Neural cell (in vitro differentiated cells): ENCODE data around the gene VENTX. TPM values are rescaled to one million over a fixed set of nuclear protein-coding genes. Genes with fewer than 3 reads are reported as not detected.

Source experiments
- H2AFZ ChIP-seq: fragments of 200-600, 300-800 bp; sonication (generic), shearing (Covaris generic); 2 replicates; pipeline ENCODE4 v1.6.0; 2014; ENCODE audit warnings: low read depth, mild to moderate bottlenecking, antibody characterized with exemption, low read length, moderate library complexity
- H3F3A ChIP-seq: fragments of 200-600 bp; shearing (Covaris generic); 2 replicates; pipeline ENCODE4 v1.6.1; 2016; ENCODE audit warnings: mild to moderate bottlenecking, moderate library complexity, mixed read lengths, antibody characterized with exemption, low read length; ENCODE audit not compliant: insufficient read depth, poor library complexity, severe bottlenecking
- H3K27ac ChIP-seq: fragments of 200-600, 300-800 bp; sonication (generic), shearing (Covaris generic); 2 replicates; pipeline ENCODE4 v1.5.1; 2014; ENCODE audit warnings: mild to moderate bottlenecking, low read length, moderate library complexity
- H3K27me3 ChIP-seq: fragments of 300-800, 200-600 bp; sonication (generic), shearing (Covaris generic); 2 replicates; pipeline ENCODE4 v1.6.0; 2014; ENCODE audit warnings: mild to moderate bottlenecking, low read depth, low read length, moderate library complexity; ENCODE audit not compliant: insufficient read depth
- H3K36me3 ChIP-seq: fragments of 300-800, 200-600 bp; sonication (generic), shearing (Covaris generic); 2 replicates; pipeline ENCODE4 v1.5.1; 2014; ENCODE audit warnings: mild to moderate bottlenecking, antibody characterized with exemption, low read length, moderate library complexity; ENCODE audit not compliant: insufficient read depth
- H3K4me2 ChIP-seq: fragments of 300-800, 200-600 bp; sonication (generic), shearing (Covaris generic); 2 replicates; pipeline ENCODE4 v1.6.0; 2014; ENCODE audit warnings: mild to moderate bottlenecking, low read length
- H3K4me3 ChIP-seq: fragments of 300-800, 200-600 bp; sonication (generic), shearing (Covaris generic); 2 replicates; pipeline ENCODE4 v1.5.1; 2014; ENCODE audit warnings: mild to moderate bottlenecking, low read length, moderate library complexity
- H3K79me2 ChIP-seq: fragments of 200-600 bp; shearing (Covaris generic); replicated peaks from 2 replicates; pipeline ENCODE4 v1.6.0; 2014; ENCODE audit warnings: mild to moderate bottlenecking, low read length, moderate library complexity; ENCODE audit not compliant: insufficient read depth
- H3K9ac ChIP-seq: fragments of 300-800, 200-600 bp; sonication (generic), shearing (Covaris generic); 2 replicates; pipeline ENCODE4 v1.6.1; 2016; ENCODE audit warnings: mild to moderate bottlenecking, low read length, mixed read lengths
- H3K9me2 ChIP-seq: fragments of 200-600 bp; shearing (Covaris generic); 2 replicates; pipeline ENCODE4 v1.6.1; 2016; ENCODE audit warnings: mild to moderate bottlenecking, low read length, mixed read lengths; ENCODE audit not compliant: insufficient read depth
- H3K9me3 ChIP-seq: fragments of 200-600, 300-800 bp; sonication (generic), shearing (Covaris generic); 2 replicates; pipeline ENCODE4 v1.6.1; 2016; ENCODE audit warnings: mild to moderate bottlenecking, mixed run types, low read length, moderate library complexity, mixed read lengths
- H4K20me1 ChIP-seq: fragments of 200-600 bp; shearing (Covaris generic); 2 replicates; pipeline ENCODE4 v1.6.1; 2016; ENCODE audit warnings: mild to moderate bottlenecking, mixed run types; ENCODE audit not compliant: insufficient read depth
- EP300 ChIP-seq: fragments of 450-650 bp; conservative IDR thresholded peaks from 2 replicates; pipeline ENCODE4 v1.6.1; 2014; ENCODE audit warnings: antibody characterized with exemption, mild to moderate bottlenecking, moderate library complexity; ENCODE audit not compliant: poor library complexity, severe bottlenecking
- EZH2 ChIP-seq: fragments of 200-600, 300-800 bp; shearing (Covaris generic), sonication (generic); IDR thresholded peaks from 2 replicates; pipeline ENCODE4 v1.6.1; 2014; ENCODE audit warnings: antibody characterized with exemption, low read length, borderline replicate concordance, mild to moderate bottlenecking; ENCODE audit not compliant: insufficient read depth, poor library complexity, severe bottlenecking
- MXI1 ChIP-seq: fragments of 450-650 bp; conservative IDR thresholded peaks from 2 replicates; pipeline ENCODE4 v1.6.1; 2014; ENCODE audit warnings: antibody characterized with exemption, mild to moderate bottlenecking; ENCODE audit not compliant: poor library complexity, severe bottlenecking
- POLR2AphosphoS5 ChIP-seq: IDR thresholded peaks from 2 replicates; pipeline ENCODE4 v1.6.1; 2012
- RAD21 ChIP-seq: fragments of 450-650 bp; conservative IDR thresholded peaks from 2 replicates; pipeline ENCODE4 v1.6.1; 2014; ENCODE audit warnings: antibody characterized with exemption, mild to moderate bottlenecking, moderate library complexity
- SMC3 ChIP-seq: fragments of 450-650 bp; conservative IDR thresholded peaks from 2 replicates; pipeline ENCODE4 v1.6.1; 2014; ENCODE audit warnings: antibody characterized with exemption, mild to moderate bottlenecking, moderate library complexity; ENCODE audit not compliant: poor library complexity
- TAF1 ChIP-seq: IDR thresholded peaks from 2 replicates; pipeline ENCODE4 v1.6.1; 2012; ENCODE audit warnings: low read depth
- polyA plus RNA-seq: library from polyadenylated mRNA; depleted of rRNA; stranded (reverse); fragments of >200 nt; gene quantifications from 2 replicates; pipeline ENCODE4 v1.2.3, GENCODE V29; 2014
- TF ChIP-seq, protein P1 (sequence below): IDR thresholded peaks from 2 replicates; pipeline ENCODE4 v1.6.1; 2012; ENCODE audit warnings: borderline replicate concordance
- TF ChIP-seq, protein P2 (sequence below): fragments of 450-650 bp; IDR thresholded peaks from 2 replicates; pipeline ENCODE4 v1.5.1; 2014; ENCODE audit warnings: antibody characterized with exemption, mild to moderate bottlenecking, moderate library complexity; ENCODE audit not compliant: poor library complexity, severe bottlenecking

The VENTX gene
- polyA plus RNA-seq, 1 donor from 2014 or later: not detected

DNA sequence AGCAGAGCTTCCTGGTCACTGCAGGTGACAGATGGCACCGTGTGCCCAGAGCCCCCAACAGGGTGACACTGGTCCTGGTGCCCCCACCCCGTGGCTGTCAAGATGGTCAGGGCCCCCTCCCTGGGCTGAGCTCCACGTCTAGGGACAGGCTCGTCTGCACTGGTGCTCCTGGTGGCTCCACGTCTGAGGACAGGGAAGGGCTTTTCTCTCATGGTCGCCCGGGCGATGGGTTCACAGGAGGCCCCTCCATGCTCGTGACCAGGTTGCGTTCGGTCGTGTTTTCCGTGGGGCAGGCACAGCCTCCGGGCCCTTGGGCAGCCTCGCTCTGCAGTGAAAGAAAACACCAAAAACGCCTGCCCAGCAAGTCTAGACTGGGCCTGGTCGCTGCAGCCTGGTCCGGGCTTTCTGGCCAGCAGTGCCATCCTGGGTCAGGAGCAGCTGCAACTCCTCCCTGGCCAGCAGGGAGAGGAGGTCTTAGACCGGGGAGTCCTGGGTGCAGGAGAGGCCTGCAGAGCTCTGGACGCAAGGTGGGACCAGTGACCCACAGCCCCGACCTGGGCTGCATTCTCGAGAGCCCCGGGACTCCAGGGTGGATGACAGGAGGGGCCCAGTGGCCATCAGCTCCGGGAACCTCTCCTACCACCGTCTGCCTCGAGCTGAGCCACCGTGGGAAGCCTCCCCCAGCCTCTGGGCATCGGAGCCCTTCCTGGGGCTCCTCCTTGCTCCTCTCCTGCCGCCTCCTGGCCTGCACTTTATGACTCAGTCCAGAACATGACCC lies 35.5 kb upstream of the VENTX start:
- H3K79me2 ChIP-seq: no peaks in the 10 kb centered on the region
- H3K4me2 ChIP-seq: no peak overlapping the region
- H3F3A ChIP-seq: no peaks in the 10 kb centered on the region
- H3K9ac ChIP-seq: no peak overlapping the region
- H3K27ac ChIP-seq: no peak overlapping the region
- H3K27me3 ChIP-seq: no peaks in the 10 kb centered on the region
- H4K20me1 ChIP-seq: no peaks in the 10 kb centered on the region
- no peak overlapping the region for H2AFZ ChIP-seq
- no peaks in the 10 kb centered on the region for H3K9me2 ChIP-seq
- TF ChIP-seq, protein P1, sequence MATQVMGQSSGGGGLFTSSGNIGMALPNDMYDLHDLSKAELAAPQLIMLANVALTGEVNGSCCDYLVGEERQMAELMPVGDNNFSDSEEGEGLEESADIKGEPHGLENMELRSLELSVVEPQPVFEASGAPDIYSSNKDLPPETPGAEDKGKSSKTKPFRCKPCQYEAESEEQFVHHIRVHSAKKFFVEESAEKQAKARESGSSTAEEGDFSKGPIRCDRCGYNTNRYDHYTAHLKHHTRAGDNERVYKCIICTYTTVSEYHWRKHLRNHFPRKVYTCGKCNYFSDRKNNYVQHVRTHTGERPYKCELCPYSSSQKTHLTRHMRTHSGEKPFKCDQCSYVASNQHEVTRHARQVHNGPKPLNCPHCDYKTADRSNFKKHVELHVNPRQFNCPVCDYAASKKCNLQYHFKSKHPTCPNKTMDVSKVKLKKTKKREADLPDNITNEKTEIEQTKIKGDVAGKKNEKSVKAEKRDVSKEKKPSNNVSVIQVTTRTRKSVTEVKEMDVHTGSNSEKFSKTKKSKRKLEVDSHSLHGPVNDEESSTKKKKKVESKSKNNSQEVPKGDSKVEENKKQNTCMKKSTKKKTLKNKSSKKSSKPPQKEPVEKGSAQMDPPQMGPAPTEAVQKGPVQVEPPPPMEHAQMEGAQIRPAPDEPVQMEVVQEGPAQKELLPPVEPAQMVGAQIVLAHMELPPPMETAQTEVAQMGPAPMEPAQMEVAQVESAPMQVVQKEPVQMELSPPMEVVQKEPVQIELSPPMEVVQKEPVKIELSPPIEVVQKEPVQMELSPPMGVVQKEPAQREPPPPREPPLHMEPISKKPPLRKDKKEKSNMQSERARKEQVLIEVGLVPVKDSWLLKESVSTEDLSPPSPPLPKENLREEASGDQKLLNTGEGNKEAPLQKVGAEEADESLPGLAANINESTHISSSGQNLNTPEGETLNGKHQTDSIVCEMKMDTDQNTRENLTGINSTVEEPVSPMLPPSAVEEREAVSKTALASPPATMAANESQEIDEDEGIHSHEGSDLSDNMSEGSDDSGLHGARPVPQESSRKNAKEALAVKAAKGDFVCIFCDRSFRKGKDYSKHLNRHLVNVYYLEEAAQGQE: no peak
- TF ChIP-seq MXI1: no peak
- TF ChIP-seq EP300: no peak
- TF ChIP-seq TAF1: no peak
- TF ChIP-seq RAD21: no peak
- TF ChIP-seq POLR2AphosphoS5: no peak
- TF ChIP-seq EZH2: no peak
- TF ChIP-seq SMC3: no peak
- TF ChIP-seq, protein P2, sequence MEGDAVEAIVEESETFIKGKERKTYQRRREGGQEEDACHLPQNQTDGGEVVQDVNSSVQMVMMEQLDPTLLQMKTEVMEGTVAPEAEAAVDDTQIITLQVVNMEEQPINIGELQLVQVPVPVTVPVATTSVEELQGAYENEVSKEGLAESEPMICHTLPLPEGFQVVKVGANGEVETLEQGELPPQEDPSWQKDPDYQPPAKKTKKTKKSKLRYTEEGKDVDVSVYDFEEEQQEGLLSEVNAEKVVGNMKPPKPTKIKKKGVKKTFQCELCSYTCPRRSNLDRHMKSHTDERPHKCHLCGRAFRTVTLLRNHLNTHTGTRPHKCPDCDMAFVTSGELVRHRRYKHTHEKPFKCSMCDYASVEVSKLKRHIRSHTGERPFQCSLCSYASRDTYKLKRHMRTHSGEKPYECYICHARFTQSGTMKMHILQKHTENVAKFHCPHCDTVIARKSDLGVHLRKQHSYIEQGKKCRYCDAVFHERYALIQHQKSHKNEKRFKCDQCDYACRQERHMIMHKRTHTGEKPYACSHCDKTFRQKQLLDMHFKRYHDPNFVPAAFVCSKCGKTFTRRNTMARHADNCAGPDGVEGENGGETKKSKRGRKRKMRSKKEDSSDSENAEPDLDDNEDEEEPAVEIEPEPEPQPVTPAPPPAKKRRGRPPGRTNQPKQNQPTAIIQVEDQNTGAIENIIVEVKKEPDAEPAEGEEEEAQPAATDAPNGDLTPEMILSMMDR: no peak
- H3K4me3 ChIP-seq: no peak overlapping the region
- H3K9me3 ChIP-seq: no peaks in the 10 kb centered on the region
- H3K36me3 ChIP-seq: no peaks in the 10 kb centered on the region

GRCh38 chr10:133202778-133203651 lies 34.6 kb upstream of the VENTX start:
- H3F3A ChIP-seq: no peaks in the 10 kb centered on the region
- no peak overlapping the region for H3K4me3 ChIP-seq
- no peaks in the 10 kb centered on the region for H3K27me3 ChIP-seq
- no peaks in the 10 kb centered on the region for H3K9me3 ChIP-seq
- H4K20me1 ChIP-seq: no peaks in the 10 kb centered on the region
- H3K27ac ChIP-seq: no peak overlapping the region
- H3K9me2 ChIP-seq: no peaks in the 10 kb centered on the region
- H3K79me2 ChIP-seq: no peaks in the 10 kb centered on the region
- TF ChIP-seq, protein P1: no peak
- TF ChIP-seq EP300 (no peak), EZH2 (no peak), RAD21 (no peak), SMC3 (no peak)
- H3K36me3 ChIP-seq: no peaks in the 10 kb centered on the region
- no peak overlapping the region for H3K4me2 ChIP-seq
- H3K9ac ChIP-seq: no peak overlapping the region
- H2AFZ ChIP-seq: no peak overlapping the region
